HG03571 (cell line): ENCODE results near the gene HDAC4.

Source experiments
- ATAC-seq: cut with Tn5 transposase; IDR thresholded peaks from one replicate; pipeline ENCODE4 v1.9.1; 2021; ENCODE audit not compliant: unreplicated experiment

Gene HDAC4

DNA sequence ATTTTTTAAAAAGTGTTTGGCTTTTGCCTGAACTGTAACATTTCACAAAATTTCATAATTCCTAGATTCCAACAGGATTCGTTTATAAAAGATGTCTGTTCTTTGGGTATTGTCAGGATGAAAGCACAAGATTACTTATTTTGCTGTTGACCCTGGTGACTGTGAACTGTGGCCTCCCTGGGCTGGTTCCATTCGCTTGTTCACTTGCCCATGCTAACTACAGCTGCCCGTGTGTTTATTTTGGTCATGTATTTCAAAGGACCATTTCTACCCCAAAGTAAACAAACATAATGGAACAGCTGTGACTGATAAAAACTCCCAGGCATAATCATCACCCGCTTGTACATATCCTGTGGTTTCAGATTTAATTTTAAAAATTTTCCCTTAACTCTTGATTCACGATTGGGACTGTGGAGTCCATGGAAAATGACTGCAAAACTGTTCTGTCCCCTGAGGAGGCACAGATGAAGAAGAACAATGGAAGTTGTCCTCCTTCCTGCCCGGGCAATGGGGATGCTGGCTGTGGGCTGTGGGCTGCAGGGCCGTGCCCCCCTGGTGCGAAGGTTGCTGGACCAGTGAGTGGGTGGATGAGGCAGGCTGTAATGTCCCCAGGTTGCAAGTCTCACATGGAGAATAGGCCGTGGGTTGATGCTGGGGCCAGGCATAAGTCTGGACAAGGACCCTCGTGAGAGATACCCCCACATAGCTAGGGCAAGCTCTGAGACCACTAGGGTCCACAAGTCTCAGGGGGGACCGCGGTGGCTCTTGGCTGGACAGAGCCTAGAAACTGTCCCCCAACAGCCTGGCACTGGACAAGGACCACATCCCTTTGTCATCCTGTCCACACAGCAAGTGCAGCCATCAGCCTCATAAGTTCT is 28.9 kb upstream of the HDAC4 start:
- ATAC-seq: no peak

DNA sequence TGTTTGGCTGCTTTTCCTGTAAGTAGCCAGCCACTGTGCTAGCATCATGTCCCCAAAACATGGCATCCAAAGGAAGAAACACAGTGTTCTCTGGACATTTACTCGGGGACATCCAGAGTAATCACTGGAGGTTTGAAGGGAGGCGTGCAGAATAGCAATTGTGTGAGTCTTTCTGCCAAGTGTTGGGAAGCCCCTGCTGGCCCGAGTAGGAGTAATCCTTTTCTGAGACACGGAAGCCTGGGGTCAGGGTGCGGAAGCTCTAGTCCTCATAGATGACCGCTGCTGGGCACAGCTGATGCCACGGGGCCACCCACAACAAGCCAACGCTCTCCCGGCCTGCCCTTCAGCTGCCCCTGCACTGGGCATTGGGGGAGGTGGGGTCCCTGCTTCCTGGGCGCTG is 24.8 kb upstream of the HDAC4 start:
- no peak for ATAC-seq

DNA sequence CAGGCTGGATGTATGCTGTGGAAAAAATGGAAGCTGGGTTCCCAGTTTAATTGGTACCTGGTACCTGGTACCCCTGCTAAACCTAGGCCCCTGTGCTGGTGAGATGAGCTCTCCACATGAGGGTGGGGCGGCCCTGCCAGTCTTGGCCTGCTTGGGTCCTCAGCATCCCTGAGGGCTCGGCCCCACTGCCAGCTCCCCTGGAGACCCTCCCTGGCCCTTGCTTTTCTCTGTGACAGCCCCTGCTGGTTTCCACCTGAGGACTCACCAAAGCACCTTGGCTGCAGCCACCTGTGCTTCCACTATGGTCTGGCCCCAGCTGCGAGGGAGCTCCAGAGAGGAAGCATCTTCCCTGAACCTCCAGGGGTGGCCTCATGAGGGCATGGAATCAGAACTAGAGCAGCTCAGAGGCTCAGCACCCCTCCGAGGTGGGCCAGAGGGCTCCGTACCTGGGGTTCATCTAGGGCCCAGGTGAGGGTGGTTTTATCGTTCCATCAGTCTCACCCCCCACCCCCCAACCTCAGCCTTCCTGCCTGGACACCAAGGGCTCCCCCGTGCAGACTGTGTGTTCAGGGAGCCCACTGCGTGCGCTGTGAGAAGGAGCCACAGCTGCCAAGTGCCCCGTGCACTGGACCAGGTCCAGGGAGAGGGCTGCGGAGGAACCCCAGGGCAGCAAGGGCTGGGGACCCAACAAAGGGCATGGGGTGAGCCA is 23.7 kb upstream of the HDAC4 start:
- no peak for ATAC-seq

DNA sequence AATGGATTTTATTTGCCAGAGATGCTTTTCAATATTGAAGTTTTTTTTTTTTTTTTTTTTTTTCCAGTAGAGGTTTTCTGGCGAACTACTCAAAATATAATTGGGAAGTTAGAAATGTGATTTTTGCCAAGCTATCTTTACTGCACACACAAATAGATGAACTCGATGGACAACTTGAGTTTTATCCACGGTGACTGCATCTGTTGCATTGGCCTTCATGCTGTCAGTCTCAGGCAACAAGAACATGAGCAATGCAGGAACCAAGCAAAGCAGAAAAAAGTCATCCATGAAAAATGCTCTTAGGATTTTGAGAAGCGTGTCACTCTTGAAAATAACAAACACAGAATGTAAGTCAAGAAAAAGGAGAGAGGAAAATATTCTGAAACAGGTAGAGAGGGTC is 22.7 kb upstream of the HDAC4 start:
- no peak for ATAC-seq

DNA sequence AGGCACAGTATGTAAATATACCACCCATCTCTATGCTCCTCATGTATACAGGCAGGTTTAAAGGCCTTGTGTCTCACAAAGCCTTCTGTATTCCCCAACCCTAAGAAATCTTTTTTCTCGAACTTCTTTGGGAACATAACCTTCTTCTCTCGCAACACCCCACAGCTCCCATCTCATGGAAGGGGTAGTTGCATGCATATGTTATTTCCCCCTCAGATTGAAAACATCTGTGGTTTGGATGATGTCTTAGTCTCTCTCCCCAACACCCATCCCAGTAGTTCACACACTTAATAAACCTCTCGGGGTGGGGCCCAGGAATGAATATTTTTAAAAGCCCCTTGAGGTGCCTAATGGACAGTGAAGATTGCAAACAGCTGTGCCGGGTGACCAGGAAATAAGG is 21.0 kb upstream of the HDAC4 start:
- ATAC-seq: no peak

DNA sequence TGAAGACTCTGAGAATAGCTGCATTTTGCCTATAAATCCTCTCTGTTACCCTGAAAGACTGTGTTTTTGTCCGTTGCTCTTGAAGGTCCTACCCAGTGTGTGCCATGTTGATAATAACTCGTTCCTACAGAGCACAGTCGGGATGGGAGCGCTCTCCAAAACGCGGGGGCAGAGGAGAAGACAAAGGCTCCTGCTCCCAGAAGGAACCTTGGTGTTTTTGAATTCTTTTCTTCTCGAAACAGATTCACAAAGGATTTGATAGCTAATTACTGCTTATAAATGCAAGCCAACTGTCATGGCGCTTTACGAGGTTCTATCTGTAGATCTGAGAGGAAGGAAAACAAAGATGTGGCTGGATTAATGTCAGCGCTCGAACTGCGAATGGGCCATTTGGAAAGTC is 19.3 kb upstream of the HDAC4 start:
- no peak for ATAC-seq

DNA sequence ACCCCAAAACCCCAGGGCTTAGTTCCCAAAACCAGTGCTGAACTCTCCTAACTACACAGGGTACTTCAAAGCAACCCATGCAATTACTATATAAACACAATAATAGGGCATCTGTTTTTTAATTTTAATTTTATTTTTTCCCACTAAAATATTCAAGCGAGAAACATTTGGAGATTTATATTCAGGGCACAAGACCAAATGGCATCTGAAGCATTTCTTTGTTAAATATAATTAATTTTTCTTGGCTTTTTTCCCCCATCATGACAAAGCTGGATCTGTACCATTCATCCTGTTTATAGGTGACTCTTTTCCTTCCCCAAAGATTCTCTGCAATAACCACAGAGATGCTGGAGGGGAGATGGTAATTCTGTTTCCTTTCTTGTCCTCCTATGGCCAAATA is 18.1 kb upstream of the HDAC4 start:
- no peak for ATAC-seq

DNA sequence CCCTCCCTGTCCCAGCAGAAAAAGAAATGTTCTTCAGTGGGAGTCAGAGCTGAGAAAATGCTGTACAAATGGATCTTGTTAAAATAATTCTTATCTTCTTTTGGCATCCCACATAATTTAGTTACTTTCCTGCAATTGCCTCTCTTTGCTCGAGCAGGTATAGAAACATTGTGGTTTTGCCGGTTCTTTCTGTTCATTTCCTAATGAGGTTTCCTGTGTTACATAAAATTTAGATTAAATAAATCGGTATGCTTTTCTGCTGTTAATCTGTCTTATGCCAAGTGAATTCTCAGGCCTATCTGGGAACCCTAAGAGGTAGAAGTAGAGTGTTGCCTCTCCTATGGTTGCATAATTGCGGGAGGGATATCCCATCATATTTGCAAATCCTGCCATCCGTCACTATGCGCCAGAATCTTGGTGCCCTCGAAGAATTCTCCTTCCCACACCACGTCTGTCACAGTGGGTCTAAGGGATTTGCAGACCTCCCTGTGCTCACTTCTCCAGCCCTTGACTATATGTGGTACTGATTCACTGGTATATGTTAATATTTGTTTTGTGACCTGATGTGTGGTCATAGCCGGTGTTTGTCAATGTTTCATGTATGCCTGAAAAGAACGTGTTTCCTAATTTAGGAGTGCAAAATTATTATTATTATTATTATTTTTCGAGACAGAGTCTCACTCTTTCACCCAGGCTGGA is 12.2 kb upstream of the HDAC4 start:
- no peak for ATAC-seq

DNA sequence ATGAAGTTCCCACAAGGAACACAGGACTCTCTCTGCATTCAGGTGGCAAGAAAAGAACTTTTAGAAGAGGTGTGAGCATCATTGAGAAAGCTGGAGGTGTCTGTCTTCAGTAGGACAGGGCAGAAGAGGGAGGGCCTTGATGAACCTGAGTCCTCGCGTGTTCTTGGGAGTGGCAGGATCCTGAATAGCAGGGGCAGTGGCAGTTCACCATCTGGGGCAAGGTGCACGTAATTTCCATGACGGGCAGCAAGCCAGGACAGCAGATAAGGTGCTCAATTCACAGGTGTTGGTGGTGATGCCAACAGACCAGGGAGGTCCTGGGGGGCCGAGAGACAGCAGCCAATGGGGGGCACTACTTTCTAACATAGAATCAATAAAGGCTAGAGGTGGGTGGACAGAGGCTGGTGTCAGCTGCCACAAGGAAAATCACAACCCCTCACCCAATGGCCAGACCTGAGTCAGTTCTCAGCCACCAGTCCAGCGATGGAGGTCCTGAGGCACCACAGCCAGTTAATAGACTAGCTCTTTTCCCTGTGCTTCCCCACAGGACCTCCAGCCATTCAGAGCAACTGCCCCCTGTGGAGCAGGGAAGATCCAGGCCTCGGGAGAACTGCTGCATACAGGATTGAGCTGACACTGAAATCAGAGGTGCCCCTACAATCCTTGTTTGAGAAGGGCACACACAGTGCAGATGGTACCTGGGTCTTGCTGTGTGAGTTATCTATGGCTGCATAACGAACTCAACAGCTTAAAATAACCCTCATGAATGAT is 10.9 kb upstream of the HDAC4 start:
- no peak for ATAC-seq

DNA sequence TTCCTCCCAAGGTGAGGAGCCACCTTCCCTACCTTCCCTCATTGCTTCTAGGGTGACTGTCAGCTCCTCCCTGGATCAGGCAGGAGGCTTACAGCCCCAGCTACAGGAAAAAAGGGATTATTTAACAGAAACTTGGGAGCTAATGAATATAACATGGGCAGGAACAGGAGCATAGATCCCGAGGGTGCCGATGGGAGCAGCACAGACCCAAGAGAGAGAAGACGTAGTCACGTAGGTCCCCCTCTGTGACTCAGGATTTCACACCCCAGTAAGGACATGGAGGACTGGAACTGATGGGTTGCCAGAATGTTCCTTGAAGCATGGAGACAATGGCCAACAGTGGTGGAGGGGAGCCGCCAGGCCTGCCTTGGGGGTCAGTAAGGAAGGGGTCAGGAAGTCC is 10.3 kb upstream of the HDAC4 start:
- ATAC-seq: no peak

DNA sequence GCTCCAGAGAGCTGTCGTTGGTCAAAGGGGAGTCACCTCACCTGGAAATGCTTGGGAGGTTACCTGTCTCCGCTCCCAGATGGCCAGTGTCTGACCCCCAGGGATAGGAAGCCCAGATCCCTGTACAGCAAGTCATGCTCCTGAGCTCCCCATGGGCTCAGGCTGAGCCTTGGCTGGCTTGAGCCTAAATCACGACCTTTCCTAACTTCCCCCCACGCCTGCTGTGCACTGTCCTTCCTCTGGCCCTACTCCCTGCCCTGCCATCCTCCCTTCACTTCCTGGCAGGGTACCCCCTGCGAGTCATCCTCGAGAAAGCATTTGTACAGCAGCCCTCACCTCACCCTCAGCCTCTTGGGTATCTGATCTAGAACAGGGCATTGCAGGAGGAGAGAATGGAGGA is 9.2 kb upstream of the HDAC4 start:
- no peak for ATAC-seq

DNA sequence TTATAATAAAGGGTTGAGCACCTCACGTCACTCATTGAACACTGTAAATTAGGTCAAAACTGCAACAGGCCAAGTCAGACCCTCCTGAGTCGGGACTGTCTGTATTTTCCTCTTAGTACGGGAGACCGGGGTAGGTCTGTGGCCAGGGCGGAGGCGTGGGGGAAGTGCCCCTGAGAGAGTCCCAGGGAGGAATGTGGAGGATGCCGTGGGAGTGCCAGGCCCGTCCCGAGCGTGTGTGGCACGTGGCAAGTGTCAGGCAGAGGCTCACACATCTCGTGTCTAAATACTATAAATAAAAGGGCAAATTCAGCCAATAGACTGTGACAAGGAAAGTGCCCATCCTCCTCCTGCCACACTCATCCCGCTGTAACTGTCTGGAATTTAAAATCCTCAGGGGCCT is 6.3 kb upstream of the HDAC4 start:
- ATAC-seq: no peak

DNA sequence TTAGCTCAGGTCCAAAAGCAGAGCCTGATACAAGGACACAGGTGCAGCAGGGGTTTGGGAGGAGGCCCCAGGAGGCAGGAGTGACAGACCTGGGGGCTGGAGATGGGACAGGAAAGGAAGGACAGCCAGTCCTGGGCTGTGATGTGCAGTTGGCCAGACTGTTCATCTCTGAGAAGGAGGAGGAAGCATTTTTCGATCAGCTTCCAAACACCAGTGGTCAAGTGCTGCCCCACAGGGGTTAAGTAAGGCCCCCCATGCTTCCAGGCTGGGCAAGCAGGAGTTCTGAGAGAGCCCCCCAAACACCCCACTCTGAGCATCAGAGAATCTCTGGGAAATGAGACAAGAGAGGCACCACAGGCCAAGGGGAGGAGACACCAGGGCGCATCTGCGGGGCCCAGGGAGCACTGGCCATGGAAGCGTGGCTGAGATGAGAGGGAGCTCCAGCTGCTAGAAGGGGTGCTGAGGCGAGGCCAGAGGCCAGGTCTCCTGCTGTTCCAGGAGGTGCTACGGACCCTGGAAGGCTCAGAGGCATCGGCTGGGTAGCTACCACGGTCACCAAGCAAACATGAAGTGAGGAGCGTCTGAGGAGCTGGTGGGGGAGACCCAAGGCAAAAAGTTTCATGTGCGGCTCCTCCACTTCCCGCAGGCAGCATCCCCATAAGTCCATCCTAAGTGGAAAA is 5.6 kb upstream of the HDAC4 start:
- no peak for ATAC-seq

DNA sequence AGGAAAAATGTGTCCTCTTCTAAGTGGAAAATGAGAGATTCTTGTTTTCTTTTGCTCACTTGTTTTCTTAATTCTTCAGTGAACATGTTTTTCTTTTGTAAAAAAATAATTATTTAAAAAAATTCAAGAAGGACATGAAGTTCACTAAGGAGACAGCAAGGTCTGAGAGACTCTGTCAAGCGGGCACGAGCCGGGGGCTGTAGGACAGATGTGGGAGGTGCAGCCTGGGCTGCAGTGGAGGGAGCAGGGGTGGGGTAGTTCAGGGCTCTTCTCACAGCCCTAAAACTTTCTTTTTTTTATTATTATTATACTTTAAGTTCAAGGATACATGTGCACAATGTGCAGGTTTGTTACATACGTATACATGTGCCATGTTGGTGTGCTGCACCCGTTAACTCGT is 4.3 kb upstream of the HDAC4 start:
- ATAC-seq: no peak

DNA sequence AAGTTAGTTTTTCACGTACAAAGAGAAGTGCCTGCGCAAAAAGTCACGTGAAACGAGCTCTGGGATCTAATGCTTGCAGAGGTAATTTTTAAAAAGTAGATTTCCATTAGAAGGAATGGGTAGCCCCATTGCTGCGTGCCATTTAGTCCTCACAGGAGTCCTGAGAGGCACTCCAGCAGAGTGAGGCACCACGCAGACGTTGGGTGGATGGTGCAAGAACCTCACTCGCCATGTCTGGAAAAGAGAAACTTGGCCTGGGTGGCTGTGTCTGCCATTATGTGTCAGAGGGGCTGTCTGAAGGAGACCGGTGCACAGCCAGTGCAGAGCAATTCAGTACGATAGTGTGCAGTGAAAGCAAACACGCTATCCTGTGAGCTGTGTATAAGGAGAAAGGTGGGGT is 1.8 kb upstream of the HDAC4 start:
- no peak for ATAC-seq

DNA sequence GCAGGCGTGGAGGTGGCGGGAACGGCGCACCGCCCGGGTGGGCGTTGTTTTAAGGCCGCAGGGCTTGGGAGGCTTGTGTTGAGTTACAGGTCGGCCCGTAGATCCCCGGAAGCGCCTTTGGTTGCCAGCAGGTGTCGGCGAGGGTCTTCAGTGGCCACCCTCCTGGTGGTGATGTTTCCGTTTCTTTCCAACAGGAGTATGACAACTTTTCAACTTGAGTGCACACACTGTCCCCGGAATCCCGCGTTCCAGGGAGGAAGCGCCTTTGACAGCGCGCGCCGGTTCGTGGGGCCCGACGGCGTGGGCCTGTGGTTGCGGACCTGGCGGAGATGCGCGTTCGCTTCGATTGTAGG is 1.0 kb upstream of the HDAC4 start:
- peak; percentile 1 for ATAC-seq

DNA sequence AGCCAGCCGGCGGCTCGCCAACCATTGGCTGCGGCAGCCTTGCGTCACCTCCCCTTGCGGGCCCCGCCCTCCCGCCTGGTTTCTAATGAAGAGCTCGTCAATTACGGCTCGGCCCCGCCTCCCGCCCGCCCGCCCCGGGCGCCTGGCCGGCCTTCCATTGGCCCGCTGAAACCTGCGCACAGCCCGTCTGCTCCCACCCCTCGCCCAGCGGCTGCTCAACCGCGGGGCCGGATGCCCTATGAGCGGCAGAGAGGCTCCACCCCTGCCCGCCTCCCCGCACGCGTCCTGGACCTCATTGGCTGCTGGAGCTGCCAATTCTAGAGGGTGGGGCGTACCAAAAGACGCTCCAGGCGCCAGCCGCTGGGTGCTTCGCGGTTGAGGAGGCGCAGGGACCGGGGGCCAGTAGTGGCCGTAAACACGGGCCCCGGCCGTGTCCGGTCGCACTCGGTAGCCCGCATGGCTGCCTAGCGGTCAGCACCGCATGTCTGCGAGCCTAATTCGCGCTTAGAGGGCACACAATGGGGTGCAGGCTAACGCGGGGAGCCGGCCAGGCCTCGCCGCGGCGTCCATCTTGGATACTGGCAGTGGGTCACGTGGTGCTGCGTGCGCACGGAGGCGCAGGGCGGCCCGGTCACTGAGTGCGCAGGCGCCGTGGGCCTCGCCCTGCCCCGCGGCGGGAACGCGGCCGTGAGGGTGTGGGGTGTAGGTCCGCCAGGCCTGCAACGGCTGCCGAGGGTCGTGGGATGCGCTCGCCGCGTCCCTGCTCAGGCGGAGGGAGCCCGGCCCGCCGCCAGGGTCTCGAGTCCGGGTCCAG is 454 bp upstream of the HDAC4 start:
- ATAC-seq: peak; percentile 91

DNA sequence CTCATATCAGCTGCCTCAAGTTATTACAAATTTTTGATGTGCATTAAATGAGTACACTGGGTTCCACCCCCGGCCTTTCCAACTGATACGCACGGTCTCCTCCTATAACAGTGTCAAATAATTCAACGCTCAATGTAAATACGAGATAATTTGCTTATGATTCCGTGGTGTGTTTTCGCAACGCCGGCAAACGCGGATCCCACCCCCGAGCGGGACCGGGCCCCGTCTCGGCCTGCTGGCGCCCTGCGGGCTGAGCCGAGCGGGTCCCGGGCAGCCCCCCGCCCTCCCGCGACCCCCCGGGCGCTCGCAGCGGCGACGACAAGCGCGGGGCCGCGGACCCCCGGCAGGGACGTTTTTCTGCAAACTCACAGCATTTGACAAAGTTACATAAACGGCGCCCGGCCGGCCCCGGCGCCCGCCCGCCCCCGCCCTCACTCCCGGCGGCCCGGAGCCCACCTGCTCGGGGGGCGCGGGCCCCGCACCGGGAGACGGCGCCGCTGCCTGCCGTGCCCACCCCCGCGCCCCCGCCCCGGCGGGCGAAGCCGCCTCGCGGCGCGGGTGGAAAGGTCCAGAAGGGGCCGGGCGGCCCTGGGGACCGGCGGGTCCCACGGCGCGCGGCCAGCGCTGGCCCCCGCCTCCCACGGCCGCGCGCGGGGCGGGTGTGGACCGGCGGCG is 762 bp downstream of the HDAC4 start:
- ATAC-seq: no peak

DNA sequence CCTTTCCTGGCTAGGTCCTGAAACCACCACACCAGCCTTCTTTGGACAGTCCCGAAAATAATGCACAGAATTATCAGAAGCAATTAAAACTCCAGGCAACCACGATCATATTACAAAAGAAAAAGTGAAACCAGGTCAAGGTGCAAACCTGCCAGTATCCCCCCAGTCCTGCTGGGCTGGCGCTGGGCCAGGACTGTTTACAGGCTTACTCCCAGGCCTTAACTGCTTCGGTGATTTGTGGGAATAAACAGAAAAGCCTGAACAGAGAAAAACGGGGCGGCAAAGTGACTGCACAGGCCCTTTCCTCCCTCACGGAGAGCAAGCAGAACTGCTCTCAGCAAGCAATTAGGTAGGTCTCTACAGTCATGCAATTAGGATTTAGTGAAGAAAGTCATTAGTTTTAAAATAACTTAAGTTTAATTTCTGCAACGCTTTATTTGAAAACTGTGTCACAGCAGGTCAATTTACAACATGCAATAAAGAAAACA is 1.3 kb downstream of the HDAC4 start:
- no peak for ATAC-seq
